HG03025 (cell line): ENCODE results near the gene BRME1.

Experiments
- ATAC-seq: cut with Tn5 transposase; IDR thresholded peaks from one replicate; pipeline ENCODE4 v1.9.1; 2021; ENCODE audit warnings: mild to moderate bottlenecking, moderate library complexity; ENCODE audit not compliant: unreplicated experiment, low FRiP score

The BRME1 gene

GRCh38 chr19:13905634-13906520, at the start of gene BRME1, which contains the start of gene CC2D1A:
Gene BRME1 (minus strand): TSS chr19:13906117. CDS start chr19:13904892, 1,225 bp downstream.
Gene CC2D1A (plus strand): TSS chr19:13906201. CDS start chr19:13906442, 241 bp downstream.
- ATAC-seq = peak; percentile 74

DNA sequence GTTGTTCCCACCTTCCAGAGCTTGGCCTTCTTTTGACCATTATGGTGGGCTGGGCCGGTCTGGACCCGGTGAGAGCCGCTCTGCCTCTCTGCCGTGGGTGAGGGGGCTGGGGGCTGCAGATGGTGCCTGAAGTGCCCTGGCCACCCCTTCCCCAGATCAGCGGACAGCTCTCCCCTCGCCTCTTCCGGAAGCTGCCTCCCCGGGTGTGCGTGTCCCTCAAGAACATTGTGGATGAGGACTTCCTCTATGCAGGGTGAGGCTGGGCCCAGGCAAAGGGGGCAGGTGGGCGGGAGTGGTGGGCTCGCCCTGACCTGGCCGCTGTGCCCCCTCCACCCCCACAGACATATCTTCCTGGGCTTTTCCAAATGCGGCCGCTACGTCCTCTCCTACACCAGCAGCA, 48.3 kb upstream of the BRME1 start:
- ATAC-seq = no peak

- no peak for ATAC-seq
These were observed 47.1 kb upstream of the BRME1 start for GRCh38 chr19:13952931-13953531.

DNA sequence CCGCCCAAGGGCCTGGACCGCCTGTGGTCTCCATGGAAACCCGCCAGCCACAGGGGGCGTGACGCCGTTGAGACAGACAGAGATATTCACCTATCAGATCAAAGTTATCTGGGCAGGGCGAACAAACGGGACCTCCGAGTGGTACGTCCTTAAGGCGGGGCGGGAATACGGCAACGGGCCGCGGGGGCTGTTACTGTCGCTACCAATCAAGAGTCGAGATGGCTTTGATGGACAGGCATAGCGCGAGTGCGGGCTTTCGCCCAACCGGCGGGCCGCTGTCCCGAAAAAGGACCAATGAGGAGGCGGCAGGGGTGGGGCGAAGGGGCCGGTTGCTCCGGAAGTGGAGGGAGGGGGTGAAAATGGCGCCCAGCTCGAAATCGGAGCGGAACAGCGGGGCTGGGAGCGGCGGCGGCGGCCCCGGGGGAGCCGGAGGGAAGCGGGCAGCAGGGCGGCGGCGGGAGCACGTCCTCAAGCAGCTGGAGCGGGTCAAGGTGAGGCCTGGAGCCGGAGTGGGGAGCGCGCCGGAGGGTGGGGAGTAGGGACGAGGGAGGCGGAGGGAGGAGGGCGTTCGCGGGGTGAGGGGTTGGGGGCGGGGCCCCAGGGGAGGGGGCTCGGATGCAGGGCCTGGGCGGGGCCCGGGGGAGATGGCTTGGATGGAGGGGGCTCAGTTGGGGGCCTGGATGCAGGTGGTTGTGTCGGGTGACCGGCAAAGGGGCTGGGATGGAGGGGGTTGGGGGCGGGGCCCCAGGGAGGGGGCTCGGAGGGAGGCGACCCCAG, 46.4 kb upstream of the BRME1 start, which contains the start of gene DCAF15:
Gene DCAF15 (plus strand): TSS at position 356 of the 777 bp plus-strand sequence. CDS start 4 bp downstream, at position 360.
- peak; percentile 92 for ATAC-seq

DNA sequence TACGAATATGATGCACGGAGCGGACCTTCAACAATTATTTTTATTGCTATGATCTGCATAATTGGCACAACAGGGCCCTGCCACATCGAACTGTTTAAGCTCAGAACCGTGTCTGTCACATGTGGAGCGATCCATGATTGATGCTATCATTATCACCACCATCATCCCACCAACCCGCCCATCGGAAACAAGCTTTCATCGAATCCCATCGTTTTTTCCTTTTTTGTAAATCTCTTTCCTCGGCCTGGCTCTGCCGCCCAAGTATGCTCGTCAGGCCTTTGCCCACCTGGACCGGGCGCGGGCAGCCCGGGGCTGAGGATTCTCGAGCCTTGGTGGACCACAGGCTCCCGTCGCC, 45.9 kb upstream of the BRME1 start:
- no peak for ATAC-seq

- ATAC-seq = no peak
These were observed 45.1 kb upstream of the BRME1 start for GRCh38 chr19:13951043-13951442.

- no peak for ATAC-seq
These were observed 40.5 kb upstream of the BRME1 start for GRCh38 chr19:13946414-13946813.

DNA sequence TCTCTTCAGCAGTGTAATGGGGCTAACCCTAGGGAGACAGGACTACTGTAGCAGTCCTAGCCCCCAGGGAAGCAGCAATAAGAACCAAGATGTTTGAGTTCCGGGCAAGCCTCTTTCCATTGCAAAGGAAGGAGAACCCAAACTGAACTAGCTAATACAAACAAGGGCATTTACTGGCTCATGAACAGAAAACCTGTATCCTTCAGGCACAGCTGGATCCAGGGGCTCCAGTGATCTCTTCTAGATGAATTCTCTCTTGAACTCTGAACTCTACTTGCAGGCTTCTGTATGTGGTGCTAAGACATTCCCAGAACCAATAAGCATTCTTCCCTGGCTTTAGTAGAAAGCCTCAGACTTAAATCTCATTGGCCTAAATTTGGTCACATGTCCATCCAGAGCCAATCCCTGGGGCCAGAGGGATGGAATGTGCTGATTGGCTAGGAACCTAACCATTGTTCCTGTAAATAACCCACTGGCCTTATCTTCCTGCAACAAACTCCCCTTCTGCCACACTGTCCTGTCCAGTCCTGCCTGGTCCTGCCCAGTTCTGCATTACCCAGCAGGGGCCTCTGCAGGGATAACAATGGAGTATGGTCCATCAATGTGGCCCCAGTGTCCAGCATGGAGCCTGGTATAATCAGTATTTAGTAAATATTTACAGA, 36.2 kb upstream of the BRME1 start:
- ATAC-seq = no peak

DNA sequence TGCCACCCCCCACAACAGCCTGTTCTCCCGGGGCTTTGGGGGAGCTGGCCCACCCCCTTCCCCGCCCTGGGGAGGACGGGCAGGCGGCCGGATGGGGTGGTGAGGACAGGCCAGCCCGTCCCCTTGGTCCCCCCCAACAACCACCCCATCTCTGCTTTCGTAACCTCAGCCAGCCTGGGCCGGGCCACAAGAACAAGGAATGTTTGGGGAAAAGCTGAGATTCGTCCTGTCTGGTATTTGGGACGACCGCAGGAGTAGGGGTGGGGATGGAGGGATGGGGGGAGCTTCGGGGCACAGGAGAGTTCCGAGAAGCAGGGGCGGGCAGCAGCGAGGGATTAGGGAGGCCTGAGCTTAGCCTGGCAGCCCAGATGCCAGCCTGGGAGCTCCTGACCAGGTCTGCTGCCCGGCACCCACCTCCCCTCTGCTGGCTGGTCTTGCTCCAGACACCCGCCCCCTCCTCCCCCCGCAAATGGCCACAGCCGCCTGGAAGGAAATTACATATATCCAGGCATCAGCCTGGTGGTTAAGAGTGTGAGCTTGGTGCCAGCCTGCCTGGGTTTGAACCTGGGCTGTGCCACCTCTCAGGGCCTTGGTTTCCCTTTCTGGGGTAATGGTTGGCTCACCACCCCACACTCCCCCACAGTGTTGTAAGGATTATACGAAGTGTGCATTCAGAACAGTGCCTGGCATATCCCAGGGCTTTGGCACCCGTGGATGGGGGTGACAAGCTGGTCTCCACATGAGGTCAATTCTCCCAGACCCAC, 32.6 kb upstream of the BRME1 start, which contains the start of gene PODNL1:
Gene PODNL1 (minus strand): TSS at position 117 of the 764 bp plus-strand sequence. CDS start 236 bp downstream, outside the sequence.
- ATAC-seq = no peak

DNA sequence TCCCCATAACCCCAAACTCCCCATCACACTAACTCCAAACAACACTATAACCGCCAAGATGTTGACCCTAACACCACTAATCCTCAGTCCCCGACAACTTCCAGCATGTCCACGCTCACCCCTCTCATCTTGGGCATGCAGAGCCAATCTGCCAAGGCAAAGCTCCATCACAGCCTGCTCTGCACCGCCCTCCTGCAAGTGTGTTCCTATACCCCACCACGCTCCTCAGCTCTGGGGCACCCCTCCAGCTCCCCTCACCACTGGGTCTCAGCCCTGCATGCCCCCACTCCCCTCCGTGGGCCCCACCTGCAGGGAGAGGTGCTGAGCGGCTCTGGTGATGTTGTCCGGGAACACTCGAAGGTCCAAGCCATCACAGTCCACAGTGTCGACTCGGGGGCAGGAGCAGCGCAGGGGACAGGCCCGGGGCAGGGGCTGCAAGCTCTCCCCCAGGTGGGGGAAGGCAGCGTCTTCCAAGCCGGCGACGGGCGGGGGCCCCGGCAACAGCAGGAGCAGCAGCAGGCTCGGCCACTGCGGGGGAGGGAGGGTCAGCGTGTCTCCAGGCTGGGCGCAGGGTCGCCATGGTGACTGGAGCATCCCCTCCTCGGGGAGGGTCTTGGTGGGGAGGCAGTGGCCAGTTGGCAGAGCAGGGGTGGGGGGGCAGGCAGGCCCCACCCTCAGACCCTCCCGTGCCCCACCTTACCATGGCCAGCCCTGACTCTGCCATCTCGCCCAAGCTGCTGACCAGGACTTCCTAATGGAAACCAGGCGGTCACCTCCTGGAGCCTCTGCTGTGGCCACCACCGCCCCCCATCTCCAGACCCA, 31.8 kb upstream of the BRME1 start:
- ATAC-seq = no peak

DNA sequence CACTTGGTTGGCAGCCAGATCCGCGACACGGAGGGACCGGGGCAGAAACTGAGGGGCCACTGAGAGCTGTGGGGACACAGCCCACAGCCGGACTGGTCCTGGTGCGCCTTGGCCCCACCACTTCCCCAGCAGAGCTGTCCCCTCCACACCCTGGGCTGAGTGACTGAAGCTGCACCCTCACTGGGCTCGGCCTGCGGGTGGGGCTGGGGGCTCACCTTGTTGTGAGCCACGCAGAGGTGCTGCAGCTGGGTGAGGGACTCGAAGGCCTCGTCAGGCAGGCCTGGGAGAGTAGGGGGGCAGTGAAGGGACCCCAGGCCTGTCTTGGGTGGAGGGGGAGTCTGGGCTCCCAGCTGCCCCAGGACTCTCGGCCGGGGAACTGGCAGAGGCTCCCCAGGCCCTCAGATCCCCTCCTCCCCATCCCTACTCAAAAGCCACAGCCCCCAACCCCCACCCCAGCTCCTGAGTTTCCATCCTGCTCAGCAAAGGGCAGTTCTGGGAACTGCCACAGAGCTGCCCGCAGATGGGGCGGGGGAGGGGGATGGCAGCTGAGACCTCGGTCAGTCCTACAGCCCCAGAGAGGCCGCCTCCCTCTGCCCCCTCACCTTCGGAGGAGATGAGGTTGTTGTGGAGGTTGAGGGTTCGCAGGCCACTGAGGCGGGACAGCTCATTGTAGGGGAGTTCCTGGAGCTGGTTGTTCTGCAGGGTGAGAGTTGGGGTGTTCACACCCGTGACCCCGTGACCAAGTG, 30.0 kb upstream of the BRME1 start:
- no peak for ATAC-seq

GRCh38 chr19:13934785-13935109, 28.8 kb upstream of the BRME1 start:
- no peak for ATAC-seq

GRCh38 chr19:13932911-13933393, 27.0 kb upstream of the BRME1 start:
- no peak for ATAC-seq

DNA sequence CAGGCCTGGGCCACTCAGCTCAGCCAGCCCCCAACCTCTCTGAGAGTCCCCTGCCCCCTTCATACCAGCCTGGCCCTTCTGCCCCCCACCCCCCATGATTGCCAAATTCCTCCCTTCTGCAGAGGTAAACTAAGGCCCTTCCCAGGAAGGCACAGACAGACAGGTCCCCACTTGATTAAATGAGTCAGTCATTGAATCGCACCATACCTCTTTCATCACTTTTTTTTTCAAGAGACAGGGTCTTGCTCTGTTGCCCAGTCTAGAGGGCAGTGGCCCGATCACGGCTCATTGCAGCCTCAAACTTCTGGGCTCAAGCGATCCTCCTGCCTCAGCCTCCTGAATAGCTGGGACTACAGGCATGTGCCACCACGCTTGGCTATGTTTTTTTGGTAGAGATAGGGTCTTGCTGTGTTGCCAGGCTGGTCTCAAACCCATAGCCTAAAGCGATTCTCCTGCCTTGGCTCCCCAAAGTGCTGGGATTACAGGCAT, 26.3 kb upstream of the BRME1 start:
- no peak for ATAC-seq

- ATAC-seq = no peak
These were observed 25.7 kb upstream of the BRME1 start for GRCh38 chr19:13931391-13932148.

DNA sequence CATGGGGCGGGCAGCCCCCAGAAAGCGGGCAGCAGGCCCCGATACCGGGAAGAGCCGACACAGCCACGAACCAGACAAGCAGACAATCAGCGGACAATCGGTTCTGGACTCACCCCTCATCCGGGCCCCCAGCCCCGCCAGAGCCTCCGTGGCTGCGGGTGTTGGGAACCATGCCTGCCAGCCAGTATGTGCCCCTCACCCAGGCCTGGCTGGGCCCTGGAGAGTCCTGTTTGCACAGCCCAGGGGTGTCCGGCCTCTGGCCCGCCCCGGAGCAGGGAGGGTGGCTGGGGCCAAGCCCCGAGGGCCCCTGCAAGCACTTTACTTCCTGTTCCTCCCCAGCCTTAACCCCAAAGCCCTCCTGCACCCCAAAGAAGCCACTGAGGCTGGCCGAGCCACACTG, 24.5 kb upstream of the BRME1 start:
- ATAC-seq = no peak

- no peak for ATAC-seq
These were observed 24.0 kb upstream of the BRME1 start for GRCh38 chr19:13929956-13930355.
